D721Med (cell line): ENCODE data around the gene ZNF429.

Experiments used
- DNase-seq: peaks from one replicate; pipeline ENCODE4 v3.0.0; 2011; ENCODE audit warnings: low spot score; ENCODE audit not compliant: insufficient read length
- FAIRE-seq: peaks from 2 replicates; lab custom pipeline; 2011; peaks lifted over from hg19 to GRCh38; lab: Jason Lieb, UNC
- TF ChIP-seq, protein P1 (sequence below): IDR thresholded peaks from 2 replicates; pipeline ENCODE4 v1.5.1; 2012; ENCODE audit warnings: mild to moderate bottlenecking, control low read depth; ENCODE audit not compliant: insufficient read depth; ENCODE audit errors: missing control alignments

Gene ZNF429

DNA sequence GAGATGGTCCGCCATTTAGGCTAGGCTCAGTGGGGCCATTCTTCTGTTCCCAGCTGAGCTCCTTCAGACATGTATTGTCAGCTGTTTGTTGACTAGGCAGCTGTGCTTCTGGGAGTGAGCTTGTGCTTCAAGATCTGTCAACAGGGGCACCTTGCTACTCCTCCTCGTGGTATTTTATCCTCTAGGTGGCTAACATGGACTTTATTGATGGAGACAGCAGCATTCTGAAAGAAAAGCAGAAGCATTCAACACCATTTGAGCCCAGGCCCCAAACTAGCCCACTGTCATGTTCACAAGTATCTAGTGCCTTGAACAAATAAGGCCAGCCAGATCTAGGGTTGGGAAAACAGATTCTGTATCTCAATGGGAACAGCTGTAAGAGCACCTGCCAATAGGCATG, 65.9 kb downstream of the ZNF429 start:
- TF ChIP-seq, protein P1, sequence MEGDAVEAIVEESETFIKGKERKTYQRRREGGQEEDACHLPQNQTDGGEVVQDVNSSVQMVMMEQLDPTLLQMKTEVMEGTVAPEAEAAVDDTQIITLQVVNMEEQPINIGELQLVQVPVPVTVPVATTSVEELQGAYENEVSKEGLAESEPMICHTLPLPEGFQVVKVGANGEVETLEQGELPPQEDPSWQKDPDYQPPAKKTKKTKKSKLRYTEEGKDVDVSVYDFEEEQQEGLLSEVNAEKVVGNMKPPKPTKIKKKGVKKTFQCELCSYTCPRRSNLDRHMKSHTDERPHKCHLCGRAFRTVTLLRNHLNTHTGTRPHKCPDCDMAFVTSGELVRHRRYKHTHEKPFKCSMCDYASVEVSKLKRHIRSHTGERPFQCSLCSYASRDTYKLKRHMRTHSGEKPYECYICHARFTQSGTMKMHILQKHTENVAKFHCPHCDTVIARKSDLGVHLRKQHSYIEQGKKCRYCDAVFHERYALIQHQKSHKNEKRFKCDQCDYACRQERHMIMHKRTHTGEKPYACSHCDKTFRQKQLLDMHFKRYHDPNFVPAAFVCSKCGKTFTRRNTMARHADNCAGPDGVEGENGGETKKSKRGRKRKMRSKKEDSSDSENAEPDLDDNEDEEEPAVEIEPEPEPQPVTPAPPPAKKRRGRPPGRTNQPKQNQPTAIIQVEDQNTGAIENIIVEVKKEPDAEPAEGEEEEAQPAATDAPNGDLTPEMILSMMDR: no peak
- FAIRE-seq: no peak
- DNase-seq: no peak

GRCh38 chr19:21574607-21575006, 69.2 kb downstream of the ZNF429 start:
- FAIRE-seq: no peak

DNA sequence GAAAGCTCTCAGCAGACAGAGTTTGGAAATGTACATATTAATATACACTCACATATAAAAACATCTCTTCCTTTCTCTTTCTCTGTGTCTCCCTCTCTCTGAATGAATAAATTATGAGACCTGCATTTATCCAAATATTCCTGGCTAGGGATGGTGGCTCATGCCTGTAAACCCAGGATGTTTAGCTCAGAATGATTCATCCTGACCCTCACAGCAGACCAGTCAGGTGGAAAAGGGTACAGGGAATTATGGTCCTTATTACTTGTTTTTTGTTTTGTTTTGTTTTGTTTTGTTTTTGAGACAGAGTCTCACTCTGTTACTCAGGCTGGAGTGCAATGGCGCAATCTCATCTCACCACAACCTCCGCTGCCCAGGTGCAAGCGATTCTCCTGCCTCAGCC, 71.1 kb downstream of the ZNF429 start:
- DNase-seq (no peak), FAIRE-seq (no peak)
- TF ChIP-seq, protein P1: no peak

More at GRCh38 chr19:21574607-21575006, 69.2 kb downstream of the ZNF429 start:
- DNase-seq: no peak
- TF ChIP-seq, protein P1: no peak

- TF ChIP-seq, protein P1: no peak
- FAIRE-seq: no peak
These were observed 74.7 kb downstream of the ZNF429 start for GRCh38 chr19:21580101-21580500.

GRCh38 chr19:21580818-21581217, 75.4 kb downstream of the ZNF429 start:
- DNase-seq: no peak
- FAIRE-seq: no peak
- TF ChIP-seq, protein P1: no peak

More at GRCh38 chr19:21580101-21580500, 74.7 kb downstream of the ZNF429 start:
- DNase-seq: no peak

GRCh38 chr19:21581646-21582240, 76.3 kb downstream of the ZNF429 start:
- TF ChIP-seq, protein P1: no peak
- FAIRE-seq (no peak), DNase-seq (no peak)

DNA sequence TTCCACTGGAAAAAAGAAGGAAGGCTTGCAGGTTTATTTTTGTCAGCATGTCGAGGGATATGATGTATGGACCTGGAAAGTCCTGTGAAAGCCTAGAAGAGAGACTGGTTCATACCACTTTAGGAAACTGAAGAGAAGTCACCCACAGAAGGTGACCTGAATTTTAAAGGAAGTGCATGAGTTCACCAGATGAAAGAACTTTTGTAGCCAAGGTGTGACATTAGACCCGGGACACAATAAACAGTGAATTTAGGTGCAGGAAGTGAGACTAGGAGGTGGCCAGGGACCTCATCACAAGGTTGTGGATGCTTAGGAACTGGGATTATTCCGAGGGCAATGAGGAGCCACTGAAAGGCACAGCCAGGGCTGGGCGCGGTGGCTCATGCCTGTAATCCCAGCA, 79.1 kb downstream of the ZNF429 start:
- TF ChIP-seq, protein P1: no peak
- no peak for DNase-seq
- no peak for FAIRE-seq
